HepG2 (cell line): ENCODE measurements around the gene HID1.

Source experiments
- ETV6 ChIP-seq: sonication (generic); formaldehyde crosslinking; conservative IDR thresholded peaks from 2 replicates; pipeline ENCODE4 v1.4.0; 2020; ENCODE audit warnings: missing genetic modification reagents
- GABPB1 ChIP-seq: IDR thresholded peaks from 2 replicates; pipeline ENCODE4 v1.6.1; 2016; ENCODE audit warnings: mild to moderate bottlenecking, missing genetic modification reagents, moderate library complexity, missing compliant biosample characterization
- JUN ChIP-seq: sonication (generic); formaldehyde crosslinking; IDR thresholded peaks from 2 replicates; pipeline ENCODE4 v1.4.0; 2020; ENCODE audit warnings: mild to moderate bottlenecking, missing genetic modification reagents
- TAF1 ChIP-seq: sonication (generic); formaldehyde crosslinking; IDR thresholded peaks from 2 replicates; pipeline ENCODE4 v1.4.0; 2020; ENCODE audit warnings: missing genetic modification reagents

DNA sequence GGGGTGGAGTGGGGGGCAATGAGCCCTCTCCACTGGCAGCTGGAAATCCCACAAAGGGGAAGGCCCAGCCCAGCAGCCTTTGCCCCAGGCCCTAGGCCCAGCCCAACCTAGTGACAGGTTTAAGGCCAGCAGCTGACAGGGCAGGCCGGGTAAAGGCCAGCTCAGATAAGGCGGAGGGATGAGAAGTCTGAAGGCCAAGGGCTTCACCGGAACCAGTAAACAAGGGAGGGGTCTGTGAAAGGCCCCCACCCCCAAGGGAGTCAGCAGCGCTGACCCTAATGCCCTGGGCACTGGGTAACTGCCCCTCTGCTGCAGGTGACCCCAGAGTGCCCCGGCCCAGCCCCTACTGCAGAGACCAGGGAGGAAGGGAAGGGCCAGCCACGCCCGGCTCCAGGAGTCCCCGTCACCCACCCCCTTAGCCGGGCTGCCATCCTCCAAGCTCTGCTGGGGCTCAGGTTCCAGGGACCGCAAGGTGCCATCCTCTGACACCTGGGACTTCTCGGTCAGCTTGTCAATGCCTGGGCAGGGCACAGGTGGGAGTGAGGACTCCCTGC lies 19.3 kb downstream of the HID1 start:
- TF ChIP-seq ETV6 (CRISPR knock-in tag) (no peak), TAF1 (CRISPR knock-in tag) (no peak), JUN (CRISPR knock-in tag) (no peak), GABPB1 (CRISPR knock-in tag) (no peak)
